ENCODE measurements around the gene OBSCN. TPM values are rescaled to one million over a fixed set of nuclear protein-coding genes. Genes with fewer than 3 reads are reported as not detected.

Gene OBSCN
- polyA plus RNA-seq, 12 donors = 147 to 517 (median 269) TPM

DNA sequence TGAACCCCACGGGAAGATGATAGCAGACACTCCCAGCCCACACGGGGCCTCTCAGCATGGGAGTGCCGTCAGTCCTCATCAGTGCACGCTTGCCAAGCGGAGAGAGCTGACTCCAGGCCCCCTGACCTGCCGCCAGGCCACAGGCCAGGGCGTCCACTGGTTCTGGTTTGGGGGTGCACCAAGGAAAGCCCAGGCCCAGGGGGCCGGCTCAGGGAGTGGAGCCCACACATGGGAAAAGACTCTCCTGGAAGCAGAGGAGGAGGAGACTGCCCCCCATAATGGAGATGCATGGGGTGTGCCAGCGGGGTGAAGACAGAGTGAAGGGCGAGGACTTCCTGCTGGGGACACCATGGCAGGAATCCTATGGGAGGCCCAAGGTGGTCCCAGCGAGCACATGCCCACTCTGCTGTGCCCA is 192.4 kb downstream of the OBSCN start:
- no peak for DNase-seq

GRCh38 chr1:228400692-228401454 is 193.0 kb downstream of the OBSCN start:
- DNase-seq = no peak

- DNase-seq = no peak
These were observed 194.2 kb downstream of the OBSCN start for GRCh38 chr1:228401782-228402640.

DNA sequence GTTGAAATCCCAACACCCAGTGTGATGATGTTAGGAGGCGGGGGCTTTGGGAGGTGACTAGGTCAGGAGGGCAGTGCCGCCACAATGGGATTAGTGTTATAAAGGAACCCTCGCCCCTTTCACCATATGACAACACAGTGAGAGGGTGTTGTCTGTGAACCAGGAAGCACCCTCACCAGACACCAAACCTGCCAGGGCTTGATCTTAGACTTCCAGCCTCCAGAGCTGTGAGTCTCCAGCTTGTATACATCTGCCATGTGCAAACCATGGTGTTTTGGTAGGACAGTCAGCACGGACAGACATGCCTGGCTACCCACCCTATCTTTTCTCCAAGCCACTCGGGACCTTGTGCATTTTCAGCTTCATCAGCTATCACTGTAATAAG is 194.8 kb downstream of the OBSCN start:
- no peak for DNase-seq

- no peak for DNase-seq
These were observed 195.4 kb downstream of the OBSCN start for GRCh38 chr1:228403231-228403631.

DNA sequence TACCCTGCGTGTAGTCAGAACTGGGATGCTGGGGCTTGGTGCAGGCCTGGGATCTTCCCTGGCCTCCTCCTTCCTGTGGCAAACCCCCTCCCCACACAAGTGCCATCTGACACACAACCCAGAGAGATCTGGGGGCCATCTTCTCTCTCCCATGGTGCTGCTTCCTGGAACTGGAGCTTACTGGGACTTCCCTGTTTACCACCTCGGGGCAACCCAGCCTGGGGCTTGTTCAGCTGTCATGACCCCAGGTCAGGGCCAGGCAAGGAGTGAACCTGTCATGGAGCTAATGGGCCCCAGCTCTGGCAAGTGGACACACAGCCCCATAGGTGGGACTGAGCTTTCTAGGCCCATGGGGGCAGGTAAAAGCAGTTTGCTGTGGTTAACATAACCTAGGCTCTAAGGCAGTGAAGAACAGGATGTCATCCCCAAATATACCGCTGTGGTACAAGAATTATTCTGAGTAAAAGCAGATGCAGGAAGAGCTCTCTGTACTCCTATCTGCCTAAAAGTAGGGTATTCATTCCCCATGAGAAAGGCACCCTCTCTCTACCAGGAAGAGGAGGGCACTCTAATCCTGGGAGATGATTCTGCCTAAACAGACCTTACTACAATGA is 196.4 kb downstream of the OBSCN start:
- DNase-seq = no peak

DNA sequence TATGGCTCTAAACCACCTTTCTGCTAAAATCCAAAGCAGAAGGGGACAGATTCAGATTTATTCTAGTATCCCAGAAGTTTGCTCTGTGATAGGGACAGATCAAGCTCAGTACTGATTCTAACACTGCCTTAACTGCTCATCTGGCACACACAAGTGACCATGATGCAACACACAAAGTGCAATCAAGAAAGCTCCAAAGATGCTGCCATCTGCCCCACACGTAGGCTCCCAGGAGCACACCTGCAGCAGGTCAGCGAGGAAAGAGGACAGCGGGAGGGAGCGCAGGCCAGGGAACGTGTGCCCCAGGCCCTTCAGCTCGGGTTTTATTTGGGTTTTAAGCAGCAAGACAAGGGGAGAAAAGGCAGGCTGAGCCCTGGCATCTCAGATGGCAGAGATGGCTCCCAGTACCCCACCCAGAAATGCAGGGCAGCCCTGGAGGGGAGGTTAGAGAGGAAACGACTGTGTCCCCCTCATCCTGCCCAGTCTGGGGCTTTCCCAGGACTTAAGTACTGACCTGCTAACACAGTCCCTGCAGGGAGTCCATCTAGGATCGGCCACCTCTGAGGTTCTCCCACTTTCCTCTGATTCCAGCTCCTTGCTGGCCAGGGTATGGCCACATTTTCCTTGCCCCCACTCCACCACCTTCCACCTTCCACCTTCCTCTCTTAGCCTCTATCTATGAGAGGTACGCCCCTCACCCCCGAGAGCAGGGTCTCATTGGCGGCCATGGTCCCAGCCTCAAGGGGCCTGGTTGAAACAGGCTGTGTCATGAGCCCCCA is 197.5 kb downstream of the OBSCN start:
- DNase-seq = no peak

- DNase-seq = no peak
These were observed 198.1 kb downstream of the OBSCN start for GRCh38 chr1:228405979-228406228.

- no peak for DNase-seq
These were observed 199.5 kb downstream of the OBSCN start for GRCh38 chr1:228407106-228408040.

DNA sequence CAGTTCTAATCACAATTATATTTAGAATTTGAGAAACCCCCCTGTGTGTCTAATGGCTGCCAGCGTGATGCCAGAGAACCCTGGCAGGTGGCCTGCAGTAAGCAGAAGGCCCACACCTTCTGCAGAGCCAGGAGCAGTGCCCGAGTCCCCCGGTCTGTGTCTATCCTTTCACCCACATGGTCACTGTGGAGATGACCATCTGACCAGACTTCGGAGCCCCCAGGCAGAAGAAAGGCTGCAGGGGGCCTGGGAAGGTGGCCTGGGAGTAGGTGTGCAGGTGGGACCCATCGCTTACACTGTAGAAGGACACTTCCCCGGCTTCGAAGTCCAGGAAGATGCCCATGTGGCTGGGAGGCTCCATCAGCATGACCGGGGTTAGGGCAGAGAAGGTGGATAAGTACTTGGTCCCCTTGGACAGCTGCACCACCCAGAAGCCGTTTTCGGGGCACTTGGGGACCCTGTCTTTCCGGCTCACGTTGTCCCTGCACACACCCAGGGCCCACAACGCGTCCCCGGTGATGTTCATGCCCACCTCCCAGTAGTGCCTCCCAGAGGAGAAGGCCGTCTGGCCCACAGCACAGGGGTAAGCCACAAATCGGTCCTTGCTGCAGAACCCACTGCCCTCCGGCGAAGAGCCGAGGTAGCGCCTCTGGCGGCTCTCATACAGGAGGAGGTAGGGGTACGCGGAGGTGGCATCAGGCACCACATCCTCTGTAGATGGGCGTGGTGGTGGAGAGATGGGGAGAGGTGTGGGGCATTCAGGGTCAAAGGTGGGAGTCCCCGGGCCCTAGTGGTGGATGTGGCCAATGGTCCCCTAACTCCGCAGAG is 200.4 kb downstream of the OBSCN start:
- no peak for DNase-seq

DNA sequence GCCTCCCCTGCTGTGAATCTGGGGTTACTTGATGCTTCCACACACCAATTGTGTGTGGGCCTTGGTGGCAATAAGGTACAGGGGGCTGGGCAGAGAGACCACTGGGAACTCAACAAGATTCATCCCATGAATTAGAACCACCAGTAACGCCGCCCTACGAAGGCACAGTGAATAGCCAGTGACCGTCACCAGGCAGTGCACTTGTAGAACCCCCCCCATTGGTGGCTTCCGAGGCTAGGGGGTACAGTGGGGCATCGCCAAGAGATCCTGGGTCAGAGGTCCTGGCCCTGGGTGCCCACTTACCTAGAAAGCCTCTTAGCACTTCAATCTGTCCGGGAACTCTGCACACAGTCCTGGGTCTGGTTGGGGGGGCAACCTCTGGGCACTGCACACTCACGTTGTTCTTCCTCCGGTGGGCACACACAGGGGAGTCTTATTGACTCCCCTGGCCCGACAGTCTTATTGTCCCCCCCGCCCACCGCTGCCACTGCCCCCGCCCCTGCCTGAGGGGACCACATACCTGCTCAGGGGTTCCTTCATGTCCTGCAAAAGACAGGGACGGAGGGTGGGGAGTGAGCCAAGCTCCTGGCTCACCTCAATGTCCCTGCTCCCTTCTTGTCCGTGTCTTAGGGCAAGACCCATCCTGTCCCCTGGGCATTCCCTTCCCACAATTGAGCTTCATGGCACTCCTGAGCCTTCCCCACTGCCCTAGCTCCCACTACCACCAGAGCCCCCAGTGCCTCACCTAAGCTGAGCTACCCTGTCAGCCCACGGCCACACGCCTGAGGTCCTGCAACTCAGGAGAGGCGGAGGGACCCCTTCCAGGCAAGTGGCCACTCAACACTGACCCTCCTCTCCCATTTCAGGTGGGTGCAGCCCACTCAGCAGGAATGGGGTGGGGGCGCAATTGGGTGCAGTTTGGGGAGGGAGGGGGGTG is 201.3 kb downstream of the OBSCN start:
- DNase-seq = no peak

GRCh38 chr1:228410015-228410414 is 202.2 kb downstream of the OBSCN start:
- DNase-seq = no peak

DNA sequence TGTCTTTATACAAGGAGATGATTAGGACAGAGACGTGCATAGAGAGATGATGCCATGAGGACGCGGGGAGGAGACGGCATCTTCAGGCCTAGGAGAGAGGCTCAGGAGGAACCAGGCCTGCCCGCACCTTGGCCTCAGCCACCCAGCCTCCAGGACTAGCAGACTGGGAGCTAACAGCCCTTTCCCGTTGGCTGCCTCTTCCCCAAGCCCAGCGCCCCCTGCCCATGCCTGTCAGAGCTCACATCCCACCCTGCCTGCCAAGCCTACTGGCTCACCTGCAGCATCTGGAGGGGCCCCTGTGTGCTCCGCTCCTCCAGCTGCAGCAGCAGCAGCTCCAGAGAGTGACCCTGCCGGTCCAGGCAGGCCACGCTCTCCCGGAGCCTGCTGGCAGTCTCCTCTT is 202.8 kb downstream of the OBSCN start:
- DNase-seq = no peak

- DNase-seq = no peak
These were observed 203.3 kb downstream of the OBSCN start for GRCh38 chr1:228411121-228411520.

DNA sequence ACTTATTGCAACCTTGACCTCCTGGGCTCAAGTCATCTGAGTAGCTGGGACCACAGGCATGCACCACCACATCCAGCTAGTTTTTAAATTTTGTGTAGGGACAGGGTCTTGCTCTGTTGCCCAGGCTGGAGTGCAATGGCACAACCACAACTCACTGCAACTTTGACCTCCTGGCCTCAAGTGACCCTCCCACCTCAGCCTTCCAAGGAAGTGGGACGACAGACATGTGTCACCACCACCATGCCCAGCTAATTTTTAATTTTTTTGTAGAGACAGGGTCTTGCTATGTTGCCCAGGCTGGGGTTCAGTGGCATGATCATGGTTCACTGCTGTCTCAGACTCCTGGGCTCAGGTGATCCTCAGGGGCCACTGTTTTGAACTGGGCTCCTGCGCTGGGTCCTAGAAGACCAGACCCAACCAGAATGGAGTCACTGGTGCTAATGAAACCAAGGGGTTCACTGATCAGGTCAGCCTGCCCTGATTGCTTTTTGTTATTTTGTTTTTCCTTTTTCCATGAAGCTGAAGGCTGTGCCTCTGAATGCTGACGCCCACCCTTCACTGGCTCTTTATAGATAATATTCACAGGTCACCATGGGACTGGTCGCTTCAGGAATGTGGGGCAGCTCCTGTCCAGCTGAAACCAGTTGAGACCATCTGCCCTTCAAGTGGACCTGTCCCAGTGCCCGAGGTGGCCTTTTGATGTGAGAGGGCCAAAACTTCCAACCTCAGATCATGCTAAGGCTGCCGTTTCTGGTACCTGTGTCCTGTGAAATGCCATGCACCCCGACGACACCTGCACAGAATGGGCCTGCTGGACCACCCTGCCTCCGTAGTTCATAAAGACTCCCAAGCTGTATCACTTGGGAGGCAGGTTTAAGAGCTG is 203.9 kb downstream of the OBSCN start:
- DNase-seq = no peak

DNA sequence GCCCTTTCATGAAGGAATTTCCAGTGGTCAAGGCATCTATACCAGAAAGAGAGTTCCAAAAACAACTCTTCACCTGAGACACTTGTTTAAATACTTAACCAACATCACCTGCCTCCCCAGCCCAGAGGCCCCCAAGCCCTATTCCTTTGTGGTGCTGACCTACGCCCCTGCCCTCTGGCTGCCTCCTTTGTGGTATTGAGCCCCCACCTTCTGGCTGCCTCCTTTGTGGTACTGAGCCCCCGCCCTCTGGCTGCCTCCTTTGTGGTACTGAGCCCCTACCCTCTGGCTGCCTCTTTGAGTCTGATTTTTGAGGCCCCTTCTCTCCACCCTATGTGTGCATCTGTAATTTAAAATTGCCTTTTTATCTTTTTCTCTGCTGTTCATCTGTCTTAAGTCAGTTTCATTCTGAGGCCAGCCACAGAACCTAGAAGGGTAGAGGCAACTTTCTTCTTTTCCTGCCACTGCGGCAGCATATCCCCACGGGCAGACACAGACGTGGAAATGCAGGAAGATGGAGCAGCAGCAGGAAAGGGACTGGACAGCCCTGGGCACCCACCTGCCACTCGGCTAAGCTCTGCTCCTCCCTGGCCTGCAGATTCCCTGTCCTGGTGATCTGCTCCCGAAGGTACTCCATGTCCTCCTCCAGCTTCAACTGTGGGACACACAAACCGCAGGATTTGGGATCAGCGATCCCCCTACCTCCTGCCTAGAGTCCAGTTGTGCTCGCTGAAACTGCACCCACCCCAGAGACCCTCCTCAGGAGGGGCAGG is 205.6 kb downstream of the OBSCN start:
- no peak for DNase-seq

All from muscle of arm (tissue), 12 donors.